Activated gamma-delta T cell treated with anti-CD3 and anti-CD28 coated beads, Interleukin-2, amount 50 U/mL, for 16 hours (primary cell): ENCODE data around the gene MARVELD1.

Source experiments
- DNase-seq: peaks from one replicate; pipeline ENCODE4 v3.0.0-alpha.2; 2020; ENCODE audit warnings: low read depth

The MARVELD1 gene

GRCh38 chr10:97755718-97756117 lies 42.2 kb downstream of the MARVELD1 start:
- no peak for DNase-seq

- DNase-seq = no peak
Observed at GRCh38 chr10:97757471-97757870, 43.9 kb downstream of the MARVELD1 start.

GRCh38 chr10:97759158-97759887 lies 45.8 kb downstream of the MARVELD1 start:
- peak; percentile 17 for DNase-seq

GRCh38 chr10:97759946-97760345 lies 46.4 kb downstream of the MARVELD1 start:
- DNase-seq = no peak

GRCh38 chr10:97760461-97761257 lies 47.1 kb downstream of the MARVELD1 start:
- no peak for DNase-seq

GRCh38 chr10:97761331-97761865 lies 47.9 kb downstream of the MARVELD1 start:
- no peak for DNase-seq

GRCh38 chr10:97762056-97762455 lies 48.5 kb downstream of the MARVELD1 start:
- DNase-seq = no peak

- no peak for DNase-seq
Observed at GRCh38 chr10:97762816-97763215, 49.3 kb downstream of the MARVELD1 start.

- DNase-seq = no peak
Observed at GRCh38 chr10:97763411-97763810, 49.9 kb downstream of the MARVELD1 start.

GRCh38 chr10:97763947-97764346 lies 50.4 kb downstream of the MARVELD1 start:
- DNase-seq = no peak

- no peak for DNase-seq
Observed at GRCh38 chr10:97764519-97764931, 51.0 kb downstream of the MARVELD1 start.

GRCh38 chr10:97765201-97765600 lies 51.7 kb downstream of the MARVELD1 start:
- DNase-seq = no peak

- DNase-seq = no peak
Observed at GRCh38 chr10:97766106-97766810, 52.7 kb downstream of the MARVELD1 start.

GRCh38 chr10:97766996-97767924 lies 53.7 kb downstream of the MARVELD1 start:
- DNase-seq = no peak
